ENCODE measurements around the gene ZBTB20. TPM values are rescaled to one million over a fixed set of nuclear protein-coding genes. Genes with fewer than 3 reads are reported as not detected.

Gene ZBTB20
- polyA plus RNA-seq, 4 donors: 0.27 to 2.2 (median 1.3) TPM

- no peak overlapping the region for H3K27ac ChIP-seq (ENCODE audit: low read depth in 1 of 3, low read length in 2 of 3)
- FAIRE-seq: no peak
- 92 to 94% (median 92%) methylated on average over 4 of the region's 4 CpGs for WGBS, 3 donors
These were observed 680.3 kb downstream of the ZBTB20 start for GRCh38 chr3:114466816-114467215.

DNA sequence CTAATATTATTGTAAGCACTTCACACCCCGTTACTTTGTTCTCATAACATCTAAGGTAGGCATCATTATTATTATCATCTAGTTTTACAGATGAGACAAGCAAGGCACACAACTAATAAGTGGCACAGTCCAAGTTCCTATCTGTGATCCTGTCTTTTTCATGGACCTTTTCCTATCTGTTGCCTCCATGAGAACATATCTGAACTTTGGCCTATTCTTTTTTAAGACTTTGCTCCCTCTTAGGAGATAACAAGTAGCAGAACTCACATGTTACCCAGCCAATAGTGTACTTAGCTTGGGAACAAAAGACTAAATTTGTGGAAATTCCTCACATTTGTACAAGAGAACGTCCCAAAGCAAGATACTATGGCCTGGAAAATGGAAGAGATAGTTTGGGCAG is 680.8 kb downstream of the ZBTB20 start:
- 72 to 88% (median 82%) methylated on average over 2 of the region's 2 CpGs for WGBS, 3 donors
- no peaks in the 10 kb centered on the region for H3K27me3 ChIP-seq (ENCODE audit: control insufficient read depth in 3 of 3, insufficient read depth in 3 of 3, low read length in 3 of 3)
- FAIRE-seq: no peak

More at GRCh38 chr3:114466816-114467215, 680.3 kb downstream of the ZBTB20 start:
- peaks cover 0 to 6% (median 3%) of the 10 kb centered on the region in 3 donors for H3K4me1 ChIP-seq (ENCODE audit: control insufficient read depth in 3 of 3, insufficient read depth in 2 of 3, low read depth in 1 of 3, low read length in 2 of 3)
- no peaks in the 10 kb centered on the region for H3K9me3 ChIP-seq (ENCODE audit: control insufficient read depth in 2 of 2, insufficient read depth in 1 of 2, low read depth in 1 of 2, low read length in 1 of 2)
- no peak for DNase-seq
- H3K27me3 ChIP-seq (ENCODE audit: control insufficient read depth in 3 of 3, insufficient read depth in 3 of 3, low read length in 3 of 3): no peaks in the 10 kb centered on the region
- no peak overlapping the region for H3K4me3 ChIP-seq (ENCODE audit: low read depth in 1 of 3, low read length in 3 of 3)
- no peaks in the 10 kb centered on the region for H3K36me3 ChIP-seq (ENCODE audit: control insufficient read depth in 3 of 3, insufficient read depth in 2 of 3, low read depth in 1 of 3, low read length in 3 of 3)

DNA sequence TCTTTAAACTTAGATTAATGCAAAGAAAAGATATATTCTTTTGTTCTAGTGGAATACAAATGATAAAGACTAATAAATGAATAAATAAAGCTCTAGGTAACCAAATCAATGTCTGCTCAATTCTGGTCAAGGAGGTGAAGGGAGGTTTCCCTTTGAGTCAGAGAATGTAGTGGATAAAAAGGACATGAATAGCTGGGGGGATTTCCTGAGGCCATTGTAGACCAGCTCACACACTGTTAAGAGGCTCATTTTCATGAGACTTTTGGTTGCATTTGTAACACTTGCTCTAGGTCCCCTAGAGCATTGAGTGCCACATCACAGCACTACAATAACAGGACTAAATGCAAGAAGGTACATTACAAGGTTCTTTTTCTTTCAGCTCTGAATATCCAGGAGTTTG is 682.5 kb downstream of the ZBTB20 start:
- no peak for FAIRE-seq
- H3K27ac ChIP-seq (ENCODE audit: low read depth in 1 of 3, low read length in 2 of 3): no peak overlapping the region
- H3K27me3 ChIP-seq (ENCODE audit: control insufficient read depth in 3 of 3, insufficient read depth in 3 of 3, low read length in 3 of 3): no peaks in the 10 kb centered on the region

More for the DNA sequence above, 680.8 kb downstream of the ZBTB20 start:
- Histone ChIP-seq H3K36me3 (ENCODE audit: control insufficient read depth in 3 of 3, insufficient read depth in 2 of 3, low read depth in 1 of 3, low read length in 3 of 3) (no peaks in the 10 kb centered on the region), H3K27ac (ENCODE audit: low read depth in 1 of 3, low read length in 2 of 3) (no peak overlapping the region), H3K9me3 (ENCODE audit: control insufficient read depth in 2 of 2, insufficient read depth in 1 of 2, low read depth in 1 of 2, low read length in 1 of 2) (no peaks in the 10 kb centered on the region), H3K4me3 (ENCODE audit: low read depth in 1 of 3, low read length in 3 of 3) (no peak overlapping the region), H3K4me1 (ENCODE audit: control insufficient read depth in 3 of 3, insufficient read depth in 2 of 3, low read depth in 1 of 3, low read length in 2 of 3) (peaks cover 0 to 6% (median 3%) of the 10 kb centered on the region in 3 donors)
- DNase-seq: peak; percentile 47 to 73

DNA sequence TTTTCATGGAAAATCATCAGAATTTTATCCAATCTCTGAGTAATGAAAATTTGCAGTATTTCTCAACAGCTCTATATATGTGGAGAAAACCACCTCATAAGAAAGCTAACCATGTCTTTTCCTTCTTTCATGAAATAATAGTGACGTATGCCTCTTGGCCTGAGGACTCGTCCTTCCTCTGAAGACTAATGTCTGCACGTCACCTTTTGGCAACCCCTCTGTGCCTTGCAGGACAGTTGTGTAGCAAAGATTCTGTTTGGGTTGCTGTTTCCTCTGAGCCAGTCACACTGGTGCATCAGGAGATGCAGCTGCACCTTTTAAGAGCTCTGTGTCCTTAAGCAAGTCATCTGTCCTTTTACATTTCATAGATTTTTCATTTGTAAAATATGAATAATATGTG is 684.3 kb downstream of the ZBTB20 start:
- 88 to 100% (median 97%) methylated on average over 3 of the region's 3 CpGs for WGBS, 3 donors
- H3K27me3 ChIP-seq (ENCODE audit: control insufficient read depth in 3 of 3, insufficient read depth in 3 of 3, low read length in 3 of 3): no peaks in the 10 kb centered on the region
- H3K4me1 ChIP-seq (ENCODE audit: control insufficient read depth in 3 of 3, insufficient read depth in 2 of 3, low read depth in 1 of 3, low read length in 2 of 3): peaks cover 0 to 3% (median 3%) of the 10 kb centered on the region in 3 donors
- no peaks in the 10 kb centered on the region for H3K9me3 ChIP-seq (ENCODE audit: control insufficient read depth in 2 of 2, insufficient read depth in 1 of 2, low read depth in 1 of 2, low read length in 1 of 2)
- FAIRE-seq: no peak
- no peak overlapping the region for H3K4me3 ChIP-seq (ENCODE audit: low read depth in 1 of 3, low read length in 3 of 3)
- no peak for DNase-seq
- no peaks in the 10 kb centered on the region for H3K36me3 ChIP-seq (ENCODE audit: control insufficient read depth in 3 of 3, insufficient read depth in 2 of 3, low read depth in 1 of 3, low read length in 3 of 3)
- H3K27ac ChIP-seq (ENCODE audit: low read depth in 1 of 3, low read length in 2 of 3): no peak overlapping the region

More for the DNA sequence above, 682.5 kb downstream of the ZBTB20 start:
- no peaks in the 10 kb centered on the region for H3K36me3 ChIP-seq (ENCODE audit: control insufficient read depth in 3 of 3, insufficient read depth in 2 of 3, low read depth in 1 of 3, low read length in 3 of 3)
- no peaks in the 10 kb centered on the region for H3K9me3 ChIP-seq (ENCODE audit: control insufficient read depth in 2 of 2, insufficient read depth in 1 of 2, low read depth in 1 of 2, low read length in 1 of 2)
- peaks cover 0 to 6% (median 3%) of the 10 kb centered on the region in 3 donors for H3K4me1 ChIP-seq (ENCODE audit: control insufficient read depth in 3 of 3, insufficient read depth in 2 of 3, low read depth in 1 of 3, low read length in 2 of 3)
- H3K4me3 ChIP-seq (ENCODE audit: low read depth in 1 of 3, low read length in 3 of 3): no peak overlapping the region
- no peak for DNase-seq

DNA sequence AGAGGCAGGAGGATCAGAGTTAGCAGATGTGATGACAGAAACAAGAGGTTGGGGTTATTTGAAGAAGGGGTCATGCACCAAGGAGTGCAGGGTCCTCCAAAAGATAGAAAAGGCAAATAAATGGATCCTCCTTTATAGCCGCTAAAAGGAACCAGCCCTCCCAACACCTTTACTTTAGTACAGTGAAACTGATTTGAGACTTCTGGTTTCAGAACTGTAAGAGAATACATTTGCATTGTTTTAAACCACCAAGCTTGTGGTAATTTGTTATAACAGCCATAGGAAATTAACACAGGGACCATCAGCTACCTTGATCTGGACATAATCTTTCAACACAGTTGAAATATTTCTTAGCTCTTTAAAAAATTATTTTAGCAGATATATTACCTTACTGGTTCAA is 686.6 kb downstream of the ZBTB20 start:
- WGBS, 3 donors: 79 to 100% (median 98%) methylated on average over 1 of the region's 1 CpG
- no peaks in the 10 kb centered on the region for H3K4me1 ChIP-seq (ENCODE audit: control insufficient read depth in 3 of 3, insufficient read depth in 2 of 3, low read depth in 1 of 3, low read length in 2 of 3)
- no peak overlapping the region for H3K4me3 ChIP-seq (ENCODE audit: low read depth in 1 of 3, low read length in 3 of 3)
- H3K36me3 ChIP-seq (ENCODE audit: control insufficient read depth in 3 of 3, insufficient read depth in 2 of 3, low read depth in 1 of 3, low read length in 3 of 3): no peaks in the 10 kb centered on the region
- DNase-seq (no peak), FAIRE-seq (no peak)
- H3K27ac ChIP-seq (ENCODE audit: low read depth in 1 of 3, low read length in 2 of 3): no peak overlapping the region
- H3K9me3 ChIP-seq (ENCODE audit: control insufficient read depth in 2 of 2, insufficient read depth in 1 of 2, low read depth in 1 of 2, low read length in 1 of 2): no peaks in the 10 kb centered on the region
- no peaks in the 10 kb centered on the region for H3K27me3 ChIP-seq (ENCODE audit: control insufficient read depth in 3 of 3, insufficient read depth in 3 of 3, low read length in 3 of 3)

- peak overlapping the region in 1 of 3 donors; percentile 58 for H3K27ac ChIP-seq (ENCODE audit: low read depth in 1 of 3, low read length in 2 of 3)
- FAIRE-seq: no peak
These were observed 690.3 kb downstream of the ZBTB20 start for GRCh38 chr3:114456742-114457141.

GRCh38 chr3:114455432-114455831 is 691.7 kb downstream of the ZBTB20 start:
- H3K36me3 ChIP-seq (ENCODE audit: control insufficient read depth in 3 of 3, insufficient read depth in 2 of 3, low read depth in 1 of 3, low read length in 3 of 3): no peaks in the 10 kb centered on the region
- 65 to 69% (median 66%) methylated on average over 7 of the region's 7 CpGs for WGBS, 3 donors
- no peaks in the 10 kb centered on the region for H3K9me3 ChIP-seq (ENCODE audit: control insufficient read depth in 2 of 2, insufficient read depth in 1 of 2, low read depth in 1 of 2, low read length in 1 of 2)
- no peak for DNase-seq
- FAIRE-seq: no peak
- H3K4me3 ChIP-seq (ENCODE audit: low read depth in 1 of 3, low read length in 3 of 3): no peak overlapping the region
- no peak overlapping the region for H3K27ac ChIP-seq (ENCODE audit: low read depth in 1 of 3, low read length in 2 of 3)
- H3K27me3 ChIP-seq (ENCODE audit: control insufficient read depth in 3 of 3, insufficient read depth in 3 of 3, low read length in 3 of 3): no peaks in the 10 kb centered on the region
- H3K4me1 ChIP-seq (ENCODE audit: control insufficient read depth in 3 of 3, insufficient read depth in 2 of 3, low read depth in 1 of 3, low read length in 2 of 3): peaks cover 0 to 5% (median 4%) of the 10 kb centered on the region in 3 donors

More at GRCh38 chr3:114456742-114457141, 690.3 kb downstream of the ZBTB20 start:
- Histone ChIP-seq H3K4me3 (ENCODE audit: low read depth in 1 of 3, low read length in 3 of 3) (no peak overlapping the region), H3K36me3 (ENCODE audit: control insufficient read depth in 3 of 3, insufficient read depth in 2 of 3, low read depth in 1 of 3, low read length in 3 of 3) (no peaks in the 10 kb centered on the region), H3K27me3 (ENCODE audit: control insufficient read depth in 3 of 3, insufficient read depth in 3 of 3, low read length in 3 of 3) (no peaks in the 10 kb centered on the region), H3K4me1 (ENCODE audit: control insufficient read depth in 3 of 3, insufficient read depth in 2 of 3, low read depth in 1 of 3, low read length in 2 of 3) (peaks cover 0 to 5% (median 4%) of the 10 kb centered on the region in 3 donors), H3K9me3 (ENCODE audit: control insufficient read depth in 2 of 2, insufficient read depth in 1 of 2, low read depth in 1 of 2, low read length in 1 of 2) (no peaks in the 10 kb centered on the region)
- 84 to 92% (median 90%) methylated on average over 4 of the region's 4 CpGs for WGBS, 3 donors
- DNase-seq: no peak

GRCh38 chr3:114454551-114455251 is 692.4 kb downstream of the ZBTB20 start:
- Histone ChIP-seq H3K4me1 (ENCODE audit: control insufficient read depth in 3 of 3, insufficient read depth in 2 of 3, low read depth in 1 of 3, low read length in 2 of 3) (peaks cover 0 to 5% (median 4%) of the 10 kb centered on the region in 3 donors), H3K27ac (ENCODE audit: low read depth in 1 of 3, low read length in 2 of 3) (peak overlapping the region in 1 of 3 donors; percentile 58), H3K4me3 (ENCODE audit: low read depth in 1 of 3, low read length in 3 of 3) (peak overlapping the region in 2 of 3 donors; percentile 14 to 36), H3K36me3 (ENCODE audit: control insufficient read depth in 3 of 3, insufficient read depth in 2 of 3, low read depth in 1 of 3, low read length in 3 of 3) (no peaks in the 10 kb centered on the region), H3K9me3 (ENCODE audit: control insufficient read depth in 2 of 2, insufficient read depth in 1 of 2, low read depth in 1 of 2, low read length in 1 of 2) (no peaks in the 10 kb centered on the region), H3K27me3 (ENCODE audit: control insufficient read depth in 3 of 3, insufficient read depth in 3 of 3, low read length in 3 of 3) (no peaks in the 10 kb centered on the region)
- DNase-seq: peak in 1 of 2 donors; percentile 32
- 22 to 38% (median 27%) methylated on average over 12 of the region's 12 CpGs for WGBS, 3 donors
- FAIRE-seq: no peak
